HepG2 (cell line): ENCODE measurements around the gene EEPD1. TPM values are rescaled to one million over a fixed set of nuclear protein-coding genes. Genes with fewer than 3 reads are reported as not detected.

ENCODE experiments used
- CENPX ChIP-seq: sonication (generic); formaldehyde crosslinking; IDR thresholded peaks from 2 replicates; pipeline ENCODE4 v1.9.0; 2021; ENCODE audit warnings: mild to moderate bottlenecking, missing genetic modification reagents, moderate library complexity
- CREM ChIP-seq, 2 experiments: sonication (generic) in 1 of 2; formaldehyde crosslinking in 1 of 2; IDR thresholded peaks; 2 replicates each; pipeline versions ENCODE4 v1.4.0 to v1.6.1; 2016 to 2020; ENCODE audit warnings: antibody characterized with exemption in 1 of 2, mild to moderate bottlenecking in 1 of 2, missing genetic modification reagents in 1 of 2
- HMG20B ChIP-seq: conservative IDR thresholded peaks from 2 replicates; pipeline ENCODE4 v1.6.1; 2016; ENCODE audit warnings: missing genetic modification reagents, missing compliant biosample characterization
- MEIS2 ChIP-seq: sonication (generic); formaldehyde crosslinking; IDR thresholded peaks from 2 replicates; pipeline ENCODE4 v1.9.0; 2021; ENCODE audit warnings: mild to moderate bottlenecking, missing genetic modification reagents
- NFE2L2 ChIP-seq: fragments of 150-350 bp; IDR thresholded peaks from 2 replicates; pipeline ENCODE4 v1.6.1; 2014; ENCODE audit warnings: low read length
- RFX3 ChIP-seq: IDR thresholded peaks from 2 replicates; pipeline ENCODE4 v1.6.1; 2016; ENCODE audit warnings: missing biosample characterization, missing genetic modification reagents
- STAT5B ChIP-seq: sonication (generic); formaldehyde crosslinking; IDR thresholded peaks from 2 replicates; pipeline ENCODE4 v1.4.0; 2020; ENCODE audit warnings: missing genetic modification reagents
- TAF15 ChIP-seq: fragments of 200-400 bp; formaldehyde crosslinking; IDR thresholded peaks from one replicate; pipeline ENCODE4 v1.6.1; 2018; ENCODE audit warnings: mild to moderate bottlenecking, low read depth, low read length; ENCODE audit not compliant: poor library complexity, severe bottlenecking
- YY1 ChIP-seq: IDR thresholded peaks from 2 replicates; pipeline ENCODE4 v1.6.1; 2011; ENCODE audit warnings: low read length, low read depth, moderate library complexity, mild to moderate bottlenecking; ENCODE audit not compliant: insufficient read depth, insufficient replicate concordance
- ZFP36 ChIP-seq: fragments of 150-350 bp; IDR thresholded peaks from 2 replicates; pipeline ENCODE4 v1.6.1; 2018; ENCODE audit warnings: borderline replicate concordance, low read length, low read depth; ENCODE audit not compliant: partially characterized antibody
- ZNF3 ChIP-seq: IDR thresholded peaks from 2 replicates; pipeline ENCODE4 v1.7.0; 2017; ENCODE audit warnings: inconsistent platforms
- ZNF30 ChIP-seq: sonication (generic); formaldehyde crosslinking; IDR thresholded peaks from 2 replicates; pipeline ENCODE4 v1.5.0; 2020; ENCODE audit warnings: mild to moderate bottlenecking, missing genetic modification reagents
- ZNF768 ChIP-seq: sonication (generic); formaldehyde crosslinking; IDR thresholded peaks from 2 replicates; pipeline ENCODE4 v1.4.0; 2020; ENCODE audit warnings: missing genetic modification reagents
- polyA plus RNA-seq, 8 experiments: library from polyadenylated mRNA; depleted of rRNA in 3 of 8; stranded (reverse) in 7 of 8; unstranded in 1 of 8; fragments of >200 nt; fragmentation: Illumina TruSeq in 4 of 8; extraction: Trizol in 4 of 8; gene quantifications; 2 replicates each; pipeline versions ENCODE4 v1.2.1 to v1.2.3, GENCODE V29; 2011 to 2016; ENCODE audit warnings: low read depth in 4 of 8, missing spikeins in 1 of 8, mixed read lengths in 1 of 8; ENCODE audit not compliant: insufficient read depth in 1 of 8
- total RNA-seq, 5 experiments: library from RNA; depleted of rRNA; stranded (reverse); fragments of >200 nt; fragmentation: Illumina TruSeq; extraction: Trizol; gene quantifications; 2 replicates each; pipeline ENCODE4 v1.2.3, GENCODE V29; 2016; ENCODE audit warnings: low read depth in 1 of 5
- TF ChIP-seq, protein P1 (sequence below): IDR thresholded peaks from 2 replicates; pipeline ENCODE4 v1.6.1; 2016; ENCODE audit warnings: low read depth, missing genetic modification reagents, missing compliant biosample characterization
- TF ChIP-seq, protein P2 (sequence below): sonication (generic); formaldehyde crosslinking; IDR thresholded peaks from 2 replicates; pipeline ENCODE4 v1.8.0; 2022; ENCODE audit warnings: mild to moderate bottlenecking, missing genetic modification reagents; ENCODE audit not compliant: insufficient replicate concordance
- TF ChIP-seq, protein P3 (sequence below): sonication (generic); formaldehyde crosslinking; IDR thresholded peaks from 2 replicates; pipeline ENCODE4 v1.4.0; 2020; ENCODE audit warnings: missing genetic modification reagents
- TF ChIP-seq, protein P4 (sequence below): sonication (generic); formaldehyde crosslinking; IDR thresholded peaks from 2 replicates; pipeline ENCODE4 v1.8.0; 2022; ENCODE audit warnings: low read depth, missing genetic modification reagents

The EEPD1 gene
- total and polyA plus RNA-seq, 2 of the 13 experiments (the other 11 are each of a cell fraction or from before 2014, with no cell fraction given): 10.1 to 16.4 TPM

DNA sequence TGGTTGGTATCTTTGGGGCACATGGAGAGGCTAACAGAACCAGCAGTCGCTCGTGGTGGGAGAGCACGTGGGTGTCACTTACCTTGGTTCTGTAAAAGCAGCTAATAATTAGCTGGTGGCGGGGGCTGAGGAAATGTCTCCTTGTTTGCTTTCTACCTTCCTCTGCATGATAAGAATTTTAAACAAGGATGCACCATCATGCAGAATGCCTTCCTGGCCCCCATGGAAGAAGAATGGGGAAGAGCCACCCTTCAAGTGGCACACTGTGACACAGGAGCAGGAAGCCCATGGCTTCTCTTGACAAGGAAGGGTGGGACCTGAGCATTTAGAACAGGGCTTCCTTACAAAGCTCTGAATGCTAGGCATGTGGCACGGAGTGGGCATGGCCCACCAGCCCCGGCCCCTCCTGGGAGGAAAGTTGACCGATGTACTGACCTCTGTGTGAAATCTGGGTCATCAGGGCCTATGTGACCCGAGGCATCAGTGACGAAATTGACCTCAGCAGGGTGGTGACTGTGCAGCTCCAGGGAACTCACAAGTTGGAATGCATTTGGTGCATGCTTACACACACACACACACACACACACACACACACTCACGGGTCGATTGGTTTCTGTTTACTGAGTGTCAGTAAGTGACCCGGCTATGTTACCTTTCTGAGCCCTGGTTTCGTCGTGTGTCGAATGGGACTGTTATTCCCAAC, 119.7 kb downstream of the EEPD1 start (continued):
- TF ChIP-seq, protein P1, sequence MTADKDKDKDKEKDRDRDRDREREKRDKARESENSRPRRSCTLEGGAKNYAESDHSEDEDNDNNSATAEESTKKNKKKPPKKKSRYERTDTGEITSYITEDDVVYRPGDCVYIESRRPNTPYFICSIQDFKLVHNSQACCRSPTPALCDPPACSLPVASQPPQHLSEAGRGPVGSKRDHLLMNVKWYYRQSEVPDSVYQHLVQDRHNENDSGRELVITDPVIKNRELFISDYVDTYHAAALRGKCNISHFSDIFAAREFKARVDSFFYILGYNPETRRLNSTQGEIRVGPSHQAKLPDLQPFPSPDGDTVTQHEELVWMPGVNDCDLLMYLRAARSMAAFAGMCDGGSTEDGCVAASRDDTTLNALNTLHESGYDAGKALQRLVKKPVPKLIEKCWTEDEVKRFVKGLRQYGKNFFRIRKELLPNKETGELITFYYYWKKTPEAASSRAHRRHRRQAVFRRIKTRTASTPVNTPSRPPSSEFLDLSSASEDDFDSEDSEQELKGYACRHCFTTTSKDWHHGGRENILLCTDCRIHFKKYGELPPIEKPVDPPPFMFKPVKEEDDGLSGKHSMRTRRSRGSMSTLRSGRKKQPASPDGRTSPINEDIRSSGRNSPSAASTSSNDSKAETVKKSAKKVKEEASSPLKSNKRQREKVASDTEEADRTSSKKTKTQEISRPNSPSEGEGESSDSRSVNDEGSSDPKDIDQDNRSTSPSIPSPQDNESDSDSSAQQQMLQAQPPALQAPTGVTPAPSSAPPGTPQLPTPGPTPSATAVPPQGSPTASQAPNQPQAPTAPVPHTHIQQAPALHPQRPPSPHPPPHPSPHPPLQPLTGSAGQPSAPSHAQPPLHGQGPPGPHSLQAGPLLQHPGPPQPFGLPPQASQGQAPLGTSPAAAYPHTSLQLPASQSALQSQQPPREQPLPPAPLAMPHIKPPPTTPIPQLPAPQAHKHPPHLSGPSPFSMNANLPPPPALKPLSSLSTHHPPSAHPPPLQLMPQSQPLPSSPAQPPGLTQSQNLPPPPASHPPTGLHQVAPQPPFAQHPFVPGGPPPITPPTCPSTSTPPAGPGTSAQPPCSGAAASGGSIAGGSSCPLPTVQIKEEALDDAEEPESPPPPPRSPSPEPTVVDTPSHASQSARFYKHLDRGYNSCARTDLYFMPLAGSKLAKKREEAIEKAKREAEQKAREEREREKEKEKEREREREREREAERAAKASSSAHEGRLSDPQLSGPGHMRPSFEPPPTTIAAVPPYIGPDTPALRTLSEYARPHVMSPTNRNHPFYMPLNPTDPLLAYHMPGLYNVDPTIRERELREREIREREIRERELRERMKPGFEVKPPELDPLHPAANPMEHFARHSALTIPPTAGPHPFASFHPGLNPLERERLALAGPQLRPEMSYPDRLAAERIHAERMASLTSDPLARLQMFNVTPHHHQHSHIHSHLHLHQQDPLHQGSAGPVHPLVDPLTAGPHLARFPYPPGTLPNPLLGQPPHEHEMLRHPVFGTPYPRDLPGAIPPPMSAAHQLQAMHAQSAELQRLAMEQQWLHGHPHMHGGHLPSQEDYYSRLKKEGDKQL (CRISPR knock-in tag): peak; percentile 40; the same call in 1 of the 2 replicates
- TF ChIP-seq, protein P2, sequence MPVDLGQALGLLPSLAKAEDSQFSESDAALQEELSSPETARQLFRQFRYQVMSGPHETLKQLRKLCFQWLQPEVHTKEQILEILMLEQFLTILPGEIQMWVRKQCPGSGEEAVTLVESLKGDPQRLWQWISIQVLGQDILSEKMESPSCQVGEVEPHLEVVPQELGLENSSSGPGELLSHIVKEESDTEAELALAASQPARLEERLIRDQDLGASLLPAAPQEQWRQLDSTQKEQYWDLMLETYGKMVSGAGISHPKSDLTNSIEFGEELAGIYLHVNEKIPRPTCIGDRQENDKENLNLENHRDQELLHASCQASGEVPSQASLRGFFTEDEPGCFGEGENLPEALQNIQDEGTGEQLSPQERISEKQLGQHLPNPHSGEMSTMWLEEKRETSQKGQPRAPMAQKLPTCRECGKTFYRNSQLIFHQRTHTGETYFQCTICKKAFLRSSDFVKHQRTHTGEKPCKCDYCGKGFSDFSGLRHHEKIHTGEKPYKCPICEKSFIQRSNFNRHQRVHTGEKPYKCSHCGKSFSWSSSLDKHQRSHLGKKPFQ (CRISPR knock-in tag): peak; percentile 36
- TF ChIP-seq CREM (IDR thresholded peaks at IDR 0.05): peak; percentile 51; the same call in 1 of the 2 replicates
- TF ChIP-seq CREM (CRISPR knock-in tag; IDR thresholded peaks at IDR 0.05): no peak
- no peak for TF ChIP-seq HMG20B
- TF ChIP-seq TAF15: no peak
- no peak for TF ChIP-seq ZNF30 (CRISPR knock-in tag)
- no peak for TF ChIP-seq ZNF768 (CRISPR knock-in tag)
- no peak for TF ChIP-seq ZNF3 (CRISPR knock-in tag)
- no peak; the same call in 1 of the 2 replicates for TF ChIP-seq NFE2L2
- TF ChIP-seq ZFP36: no peak
- no peak for TF ChIP-seq MEIS2 (CRISPR knock-in tag)
- TF ChIP-seq RFX3 (CRISPR knock-in tag): no peak
- TF ChIP-seq STAT5B: no peak
- TF ChIP-seq, protein P3, sequence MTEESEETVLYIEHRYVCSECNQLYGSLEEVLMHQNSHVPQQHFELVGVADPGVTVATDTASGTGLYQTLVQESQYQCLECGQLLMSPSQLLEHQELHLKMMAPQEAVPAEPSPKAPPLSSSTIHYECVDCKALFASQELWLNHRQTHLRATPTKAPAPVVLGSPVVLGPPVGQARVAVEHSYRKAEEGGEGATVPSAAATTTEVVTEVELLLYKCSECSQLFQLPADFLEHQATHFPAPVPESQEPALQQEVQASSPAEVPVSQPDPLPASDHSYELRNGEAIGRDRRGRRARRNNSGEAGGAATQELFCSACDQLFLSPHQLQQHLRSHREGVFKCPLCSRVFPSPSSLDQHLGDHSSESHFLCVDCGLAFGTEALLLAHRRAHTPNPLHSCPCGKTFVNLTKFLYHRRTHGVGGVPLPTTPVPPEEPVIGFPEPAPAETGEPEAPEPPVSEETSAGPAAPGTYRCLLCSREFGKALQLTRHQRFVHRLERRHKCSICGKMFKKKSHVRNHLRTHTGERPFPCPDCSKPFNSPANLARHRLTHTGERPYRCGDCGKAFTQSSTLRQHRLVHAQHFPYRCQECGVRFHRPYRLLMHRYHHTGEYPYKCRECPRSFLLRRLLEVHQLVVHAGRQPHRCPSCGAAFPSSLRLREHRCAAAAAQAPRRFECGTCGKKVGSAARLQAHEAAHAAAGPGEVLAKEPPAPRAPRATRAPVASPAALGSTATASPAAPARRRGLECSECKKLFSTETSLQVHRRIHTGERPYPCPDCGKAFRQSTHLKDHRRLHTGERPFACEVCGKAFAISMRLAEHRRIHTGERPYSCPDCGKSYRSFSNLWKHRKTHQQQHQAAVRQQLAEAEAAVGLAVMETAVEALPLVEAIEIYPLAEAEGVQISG (CRISPR knock-in tag): no peak
- TF ChIP-seq, protein P4, sequence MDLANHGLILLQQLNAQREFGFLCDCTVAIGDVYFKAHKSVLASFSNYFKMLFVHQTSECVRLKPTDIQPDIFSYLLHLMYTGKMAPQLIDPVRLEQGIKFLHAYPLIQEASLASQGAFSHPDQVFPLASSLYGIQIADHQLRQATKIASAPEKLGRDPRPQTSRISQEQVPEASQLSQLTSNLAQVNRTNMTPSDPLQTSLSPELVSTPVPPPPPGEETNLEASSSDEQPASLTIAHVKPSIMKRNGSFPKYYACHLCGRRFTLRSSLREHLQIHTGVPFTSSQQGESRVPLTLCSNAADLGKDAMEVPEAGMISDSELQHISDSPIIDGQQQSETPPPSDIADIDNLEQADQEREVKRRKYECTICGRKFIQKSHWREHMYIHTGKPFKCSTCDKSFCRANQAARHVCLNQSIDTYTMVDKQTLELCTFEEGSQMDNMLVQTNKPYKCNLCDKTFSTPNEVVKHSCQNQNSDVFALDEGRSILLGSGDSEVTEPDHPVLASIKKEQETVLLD (CRISPR knock-in tag): no peak
- no peak for TF ChIP-seq YY1
- no peak for TF ChIP-seq CENPX (CRISPR knock-in tag)
